ENCODE measurements around the gene ARHGAP35.
"Not testable (repeated sequence)": the region's sequence is repeated elsewhere in the genome, so short reads cannot be mapped to it uniquely, and the experiment has no call there.

ARHGAP35 gene

GRCh38 chr19:46860846-46861690, at the start of gene ARHGAP35:
Gene ARHGAP35 (plus strand): TSS chr19:46860997. CDS start chr19:46918676, 57,679 bp downstream.
- peak in 1 of 2 experiments; percentile 58 for DNase-seq

GRCh38 chr19:46812977-46813838, 47.6 kb upstream of the ARHGAP35 start:
- no peak for DNase-seq

GRCh38 chr19:46813839-46814358, 46.9 kb upstream of the ARHGAP35 start:
- no peak for DNase-seq

GRCh38 chr19:46815833-46816627, 44.8 kb upstream of the ARHGAP35 start:
- DNase-seq, result no peak

- DNase-seq, result no peak
Measured at GRCh38 chr19:46818812-46819211, 42.0 kb upstream of the ARHGAP35 start.

- no peak for DNase-seq
Measured at GRCh38 chr19:46821512-46822409, 39.0 kb upstream of the ARHGAP35 start.

- DNase-seq, result not testable (repeated sequence)
Measured at GRCh38 chr19:46822410-46822787, 38.4 kb upstream of the ARHGAP35 start.

- DNase-seq, result no peak
Measured at GRCh38 chr19:46823049-46823448, 37.7 kb upstream of the ARHGAP35 start.

- DNase-seq, result no peak
Measured at GRCh38 chr19:46824890-46825730, 35.7 kb upstream of the ARHGAP35 start.

GRCh38 chr19:46825731-46826055, 35.1 kb upstream of the ARHGAP35 start:
- no peak for DNase-seq

- DNase-seq, result no peak
Measured at GRCh38 chr19:46828484-46828883, 32.3 kb upstream of the ARHGAP35 start.

- DNase-seq, result no peak
Measured at GRCh38 chr19:46830864-46831263, 29.9 kb upstream of the ARHGAP35 start.

- no peak for DNase-seq
Measured at GRCh38 chr19:46834121-46834520, 26.7 kb upstream of the ARHGAP35 start.

GRCh38 chr19:46834984-46835383, 25.8 kb upstream of the ARHGAP35 start:
- no peak for DNase-seq

- no peak for DNase-seq
Measured at GRCh38 chr19:46838160-46838559, 22.6 kb upstream of the ARHGAP35 start.

- peak; percentile 16 to 40 for DNase-seq
Measured at GRCh38 chr19:46839752-46840497, 20.9 kb upstream of the ARHGAP35 start.

- peak; percentile 25 to 78 for DNase-seq
Measured at GRCh38 chr19:46840498-46840942, 20.3 kb upstream of the ARHGAP35 start.

GRCh38 chr19:46841458-46842083, 19.2 kb upstream of the ARHGAP35 start:
- no peak for DNase-seq

- DNase-seq, result no peak
Measured at GRCh38 chr19:46842791-46843190, 18.0 kb upstream of the ARHGAP35 start.
